HG03565 (cell line): ENCODE measurements around the gene KCNIP4.

ENCODE experiments used
- ATAC-seq: cut with Tn5 transposase; IDR thresholded peaks from one replicate; pipeline ENCODE4 v1.9.1; 2021; ENCODE audit warnings: mild to moderate bottlenecking, moderate library complexity; ENCODE audit not compliant: unreplicated experiment

KCNIP4 gene

DNA sequence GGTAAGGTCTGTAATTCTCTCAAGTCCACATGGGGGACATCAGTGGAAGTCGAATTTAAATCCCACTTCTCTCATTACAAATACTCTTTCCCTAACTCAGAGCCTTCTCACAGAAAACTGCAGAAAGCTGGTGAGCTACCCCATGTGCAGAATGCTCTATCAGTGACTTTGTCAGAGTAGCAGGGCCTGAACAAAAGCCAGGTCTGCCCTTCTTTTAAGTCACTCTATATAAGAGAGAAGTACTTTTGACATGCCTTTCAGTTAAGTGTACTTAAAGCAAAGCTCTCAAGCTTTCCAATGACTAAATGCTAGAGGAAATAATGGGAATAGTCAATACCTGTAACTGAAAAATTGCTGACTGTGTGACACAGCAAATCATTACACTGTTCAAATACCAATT lies 323.1 kb downstream of the KCNIP4 start:
- no peak for ATAC-seq

DNA sequence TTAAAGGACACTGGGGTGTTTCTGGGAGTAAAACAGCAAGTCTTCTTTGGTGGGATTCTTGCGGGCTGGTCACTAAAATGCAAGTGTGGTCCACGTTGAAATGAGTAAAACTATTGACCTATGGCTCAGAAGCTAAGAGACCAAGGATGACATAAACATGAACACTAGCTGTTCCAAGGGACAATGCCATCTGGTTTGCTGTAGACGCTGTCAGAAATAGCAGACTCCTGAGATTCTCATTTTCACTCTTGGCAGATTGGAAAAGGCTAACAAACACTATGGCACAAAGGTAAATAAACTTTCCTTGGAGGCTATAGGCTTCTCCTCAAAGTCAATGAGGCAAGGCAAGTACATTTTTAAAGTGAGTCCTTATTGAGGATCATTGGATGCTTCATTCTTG lies 343.6 kb downstream of the KCNIP4 start:
- no peak for ATAC-seq

DNA sequence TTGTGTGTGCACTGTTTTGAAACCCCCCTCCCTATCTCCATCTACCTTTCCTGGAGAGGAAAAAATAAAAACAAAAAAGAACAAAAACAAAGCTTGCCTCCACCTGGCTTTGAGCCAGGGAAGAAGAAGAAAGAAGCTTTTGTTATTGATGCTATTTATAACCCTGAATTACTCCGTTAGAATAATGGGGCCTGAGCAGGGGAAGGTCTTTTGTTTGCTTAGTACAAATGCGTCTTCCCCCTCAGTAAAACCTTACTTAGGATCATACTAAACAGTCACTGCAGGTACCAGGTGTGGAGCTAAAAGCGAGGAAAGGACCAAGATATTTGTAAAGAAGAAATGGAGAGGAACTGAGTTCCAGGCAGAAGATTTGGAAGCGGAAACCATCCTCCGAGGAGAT lies 352.1 kb downstream of the KCNIP4 start:
- no peak for ATAC-seq

DNA sequence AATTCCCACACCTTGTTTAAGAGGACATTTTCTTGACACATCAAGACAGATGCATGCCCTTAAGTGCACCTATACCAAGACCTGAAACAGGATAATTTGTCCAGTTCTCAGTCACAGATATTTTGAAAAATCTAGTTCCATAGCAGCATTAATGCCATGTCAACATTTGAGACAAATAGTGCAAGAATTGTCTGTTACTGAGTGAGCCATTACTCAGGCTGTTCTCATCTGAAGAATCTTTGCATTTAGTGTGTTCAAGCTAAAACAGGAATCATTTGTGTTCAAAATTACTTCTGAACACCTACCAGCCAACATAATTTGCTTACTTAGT lies 354.9 kb downstream of the KCNIP4 start:
- ATAC-seq = no peak

DNA sequence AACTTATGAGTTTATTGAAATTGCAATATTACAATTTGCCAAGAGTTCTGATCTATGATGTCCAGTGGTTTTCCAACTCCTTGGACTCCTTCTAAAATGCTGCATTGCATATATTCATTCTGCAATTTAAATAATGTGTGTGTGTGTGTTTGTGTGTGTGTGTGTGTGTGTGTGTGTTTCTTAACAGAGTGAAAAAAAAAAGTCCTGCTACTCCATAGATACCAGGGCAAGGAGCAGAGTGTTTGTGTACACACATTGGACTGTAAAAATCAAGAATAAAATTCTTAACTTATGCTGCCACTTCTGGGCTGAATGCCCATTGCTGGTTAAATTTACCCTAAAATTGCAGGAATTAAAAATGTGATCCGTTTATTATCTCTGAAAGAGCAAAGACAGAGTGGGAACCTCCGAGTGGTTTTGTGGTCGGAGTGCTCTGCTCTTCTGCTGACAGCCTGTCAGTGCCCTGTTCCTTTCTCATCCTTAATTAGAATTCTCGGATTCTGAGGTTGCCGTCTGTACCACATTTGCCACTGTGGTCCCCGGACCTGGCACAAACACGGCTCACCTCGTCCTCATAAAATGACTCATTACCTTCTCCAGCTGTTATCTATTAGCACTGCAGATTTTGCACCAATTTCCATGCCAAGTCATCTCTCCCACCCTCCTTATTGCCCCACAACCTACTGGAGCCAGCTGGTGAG lies 355.5 kb downstream of the KCNIP4 start:
- no peak for ATAC-seq

DNA sequence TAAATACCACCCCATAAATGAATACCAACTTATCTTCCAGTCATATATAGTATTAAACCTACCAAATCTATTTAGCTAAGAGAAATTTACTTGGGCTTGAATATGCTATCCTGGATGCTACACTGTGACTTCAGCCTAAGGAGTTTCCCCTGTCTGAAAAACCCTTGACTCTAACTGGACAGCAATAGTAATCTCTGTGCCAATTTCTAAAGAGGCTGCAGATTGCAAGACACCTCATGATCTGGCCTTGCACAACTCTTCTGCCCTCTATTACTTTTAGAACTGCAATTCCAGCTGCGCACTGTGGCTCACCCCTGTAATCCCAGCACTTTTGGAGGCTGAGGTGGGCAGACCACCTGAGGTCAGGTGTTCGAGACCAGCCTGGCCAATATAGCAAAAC lies 371.5 kb downstream of the KCNIP4 start:
- ATAC-seq = no peak

DNA sequence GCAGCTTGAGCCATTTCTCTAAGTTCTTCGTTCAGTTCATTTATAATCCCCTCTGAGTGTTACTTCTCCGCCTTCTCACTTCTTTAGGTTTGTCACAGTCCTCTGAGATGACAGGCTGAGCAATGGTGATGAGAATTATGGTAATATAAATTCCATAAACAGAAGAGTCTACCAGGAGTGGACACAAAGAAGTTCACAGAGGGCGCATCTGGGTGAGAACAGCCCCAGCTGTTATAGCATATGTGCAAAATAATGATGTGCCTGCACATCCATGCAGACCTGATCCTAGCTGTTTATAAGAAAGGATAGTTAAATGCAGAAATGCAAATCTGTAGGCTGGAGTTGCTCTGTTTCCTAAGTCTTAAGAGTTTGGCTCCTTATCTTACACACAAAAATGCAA lies 377.5 kb downstream of the KCNIP4 start:
- ATAC-seq = no peak

DNA sequence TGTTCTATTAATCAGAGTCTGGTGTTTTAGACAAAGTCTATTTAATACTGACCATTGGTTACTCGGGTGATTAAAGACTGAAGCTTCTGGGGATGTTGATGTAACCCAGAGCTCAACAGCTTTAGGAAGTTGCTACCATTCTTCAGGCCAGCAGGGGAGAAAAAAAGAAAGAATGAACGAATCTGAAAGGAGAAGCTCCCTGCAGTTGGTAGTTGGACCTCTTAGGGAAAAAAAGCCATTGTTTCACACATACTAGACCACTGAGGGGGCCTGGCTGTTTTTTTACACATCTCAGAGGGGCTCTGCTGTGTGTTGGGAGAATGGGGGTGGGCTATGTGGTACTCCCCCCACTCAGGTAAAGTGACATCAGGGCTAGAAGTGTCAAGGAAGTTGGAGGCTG lies 378.9 kb downstream of the KCNIP4 start:
- ATAC-seq = no peak

DNA sequence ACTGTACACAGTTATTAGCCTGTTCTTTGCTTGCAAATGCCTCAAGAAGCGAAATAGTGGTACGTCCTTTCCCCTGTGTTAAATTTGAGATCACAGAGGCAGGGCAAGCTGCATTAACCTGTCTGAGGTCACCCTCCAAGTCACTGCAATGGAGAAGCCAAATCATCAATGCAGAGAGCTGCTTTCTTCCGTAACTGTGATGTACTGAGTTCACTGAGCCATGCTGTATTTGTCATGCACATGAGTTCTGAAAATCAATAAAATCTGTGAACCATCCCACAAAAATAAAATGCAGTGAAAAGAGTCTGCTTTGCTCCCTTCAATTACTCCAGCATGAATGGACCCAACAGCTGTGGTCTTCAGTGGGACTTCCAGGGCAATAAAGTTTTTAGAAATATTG lies 393.5 kb downstream of the KCNIP4 start:
- ATAC-seq = no peak

DNA sequence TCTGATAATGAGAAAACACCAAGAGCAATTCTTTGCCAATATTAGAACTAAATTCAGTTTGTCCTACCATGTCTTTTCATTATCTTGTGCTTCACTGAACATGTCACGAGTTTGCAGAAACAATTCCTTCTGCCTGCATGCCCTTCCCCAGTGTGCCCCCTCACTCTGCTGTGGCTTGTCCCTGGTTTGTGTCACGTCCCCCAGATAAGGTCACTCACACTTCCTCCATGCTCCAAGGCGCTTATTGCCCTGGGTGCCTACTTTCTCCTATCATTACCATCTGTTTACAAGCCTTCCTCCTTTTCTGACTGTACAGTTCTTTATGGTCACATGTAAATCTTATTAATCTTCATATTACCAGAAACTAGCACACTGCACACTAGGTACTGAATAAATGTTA lies 394.1 kb downstream of the KCNIP4 start:
- ATAC-seq = no peak

DNA sequence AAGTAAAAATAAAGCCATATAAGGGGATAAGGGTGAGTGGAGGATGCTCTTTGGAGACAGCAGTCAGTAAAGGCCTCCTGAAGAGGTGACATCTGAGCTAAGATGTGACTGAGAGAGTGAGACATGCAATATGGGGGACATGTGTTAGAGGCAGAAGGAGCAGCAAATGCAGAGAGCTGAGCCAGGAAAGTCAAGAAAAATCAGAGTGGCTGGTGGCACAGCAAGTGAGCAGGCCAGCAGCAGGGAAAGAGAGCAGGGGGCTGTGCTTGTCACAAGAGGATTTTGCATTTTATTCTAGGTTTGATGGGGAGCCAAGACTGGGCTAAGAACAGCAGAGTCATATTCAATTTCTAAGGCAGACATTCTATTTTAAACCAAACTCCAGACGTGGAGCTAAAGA lies 394.5 kb downstream of the KCNIP4 start:
- no peak for ATAC-seq

DNA sequence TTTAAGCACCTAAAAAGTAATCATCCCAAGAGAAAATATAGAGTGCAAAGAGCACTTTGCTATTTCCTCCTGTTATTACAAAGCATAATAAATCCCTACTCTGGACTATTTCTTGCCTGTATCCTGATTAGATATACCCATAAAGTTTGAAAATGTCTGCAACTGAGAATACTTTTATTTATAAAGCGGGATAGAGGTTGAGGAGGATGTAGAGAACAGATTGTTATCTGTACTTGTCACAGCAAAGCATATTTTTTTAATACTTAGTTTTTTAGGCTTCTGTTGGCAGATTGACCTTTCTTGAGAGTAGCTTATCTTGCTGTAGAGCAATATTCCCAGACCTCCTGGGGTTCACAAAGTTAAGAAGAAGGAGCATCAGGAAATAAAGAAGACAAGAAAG lies 396.1 kb downstream of the KCNIP4 start:
- no peak for ATAC-seq

DNA sequence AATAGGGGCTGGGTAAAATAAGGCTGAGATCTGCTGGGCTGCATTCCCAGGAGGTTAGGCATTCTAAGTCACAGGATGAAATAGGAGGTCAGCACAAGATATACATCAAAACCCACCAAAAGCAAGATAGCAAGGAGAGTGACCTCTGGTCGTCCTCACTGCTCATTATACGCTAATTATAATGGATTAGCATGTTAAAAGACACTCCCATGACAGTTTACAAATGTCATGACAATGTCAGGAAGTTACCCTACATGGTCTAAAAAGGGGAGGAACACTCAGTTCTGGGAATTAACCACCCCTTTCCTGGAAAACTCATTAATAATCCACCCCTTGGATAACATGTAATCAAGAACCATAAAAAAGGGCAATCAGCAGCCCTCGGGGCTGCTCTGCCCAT lies 403.6 kb downstream of the KCNIP4 start:
- ATAC-seq = no peak

DNA sequence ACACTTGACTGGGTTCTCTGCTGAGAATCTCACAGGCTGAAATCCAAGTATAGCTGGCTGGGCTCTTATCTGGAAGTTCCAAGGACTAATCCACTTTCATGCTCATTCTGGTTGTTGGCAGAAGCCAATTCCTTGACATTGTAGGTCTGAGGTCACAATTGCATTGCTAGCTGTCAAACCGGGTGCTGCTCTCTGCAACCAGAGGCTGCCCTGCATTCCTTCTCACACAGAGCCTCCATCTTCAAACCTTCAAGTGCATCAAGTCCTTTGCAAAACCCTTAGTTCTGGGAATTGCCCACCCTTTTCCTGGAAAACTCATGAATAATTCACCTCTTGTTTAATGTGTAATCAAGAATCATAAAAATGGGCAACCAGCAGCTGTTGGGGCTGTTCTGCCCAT lies 404.2 kb downstream of the KCNIP4 start:
- ATAC-seq = no peak

DNA sequence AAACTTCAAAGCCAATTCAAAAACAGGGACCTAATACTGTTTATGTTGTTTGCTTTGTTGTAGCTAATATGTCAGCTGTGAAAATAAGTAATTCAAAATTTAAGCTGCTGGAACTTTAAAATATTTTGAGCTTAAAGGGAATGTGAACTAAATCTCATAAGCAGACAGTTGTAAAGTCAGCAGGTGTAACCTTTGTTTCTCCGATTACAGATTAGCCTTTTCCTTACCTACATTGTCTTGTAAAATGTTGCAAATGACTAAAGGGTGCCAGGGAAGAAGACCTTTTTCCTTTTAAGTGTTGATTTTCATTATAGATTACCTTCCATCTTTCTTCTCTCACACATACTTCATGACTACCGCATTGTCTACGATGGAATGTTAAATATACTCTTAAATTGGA lies 405.1 kb downstream of the KCNIP4 start:
- ATAC-seq = no peak

DNA sequence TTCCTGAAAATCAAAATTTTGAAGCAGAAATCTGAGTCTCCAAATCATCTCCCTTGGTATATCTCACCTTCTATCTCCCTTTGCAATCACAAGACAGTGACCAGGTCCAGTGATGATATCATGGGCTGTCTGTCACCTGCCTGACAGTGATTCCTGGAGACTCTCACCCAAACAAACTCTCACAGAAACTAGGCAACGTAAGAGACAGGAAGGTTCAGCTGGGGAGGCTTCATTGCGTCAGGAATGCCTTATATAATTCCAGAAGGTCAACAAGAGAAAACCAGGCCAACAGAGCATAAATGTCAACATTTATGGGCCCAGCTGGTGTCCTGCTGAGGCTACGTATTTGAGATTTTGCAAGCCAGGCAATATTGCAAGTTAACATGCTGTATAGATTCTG lies 412.7 kb downstream of the KCNIP4 start:
- ATAC-seq = no peak

DNA sequence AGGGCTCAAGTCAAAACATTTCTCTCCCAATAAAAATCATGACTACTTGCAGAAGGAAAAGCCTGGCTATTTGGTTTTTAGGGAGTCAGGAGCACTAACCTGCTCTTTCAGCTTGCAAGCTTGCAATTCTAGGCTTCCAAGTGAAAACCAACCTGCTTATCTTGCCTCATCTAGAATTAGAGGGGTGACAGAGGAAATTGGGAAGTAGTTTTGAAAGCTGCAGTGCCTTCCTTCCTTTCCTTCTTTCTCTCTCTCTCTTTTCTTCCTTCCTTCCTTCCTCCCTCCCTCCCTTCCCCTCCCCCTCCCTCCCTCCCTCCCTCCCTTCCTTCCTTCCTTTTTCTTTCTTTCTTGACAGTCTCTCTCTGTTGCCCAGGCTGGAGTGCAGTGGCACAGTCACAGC lies 417.5 kb downstream of the KCNIP4 start:
- ATAC-seq = no peak

DNA sequence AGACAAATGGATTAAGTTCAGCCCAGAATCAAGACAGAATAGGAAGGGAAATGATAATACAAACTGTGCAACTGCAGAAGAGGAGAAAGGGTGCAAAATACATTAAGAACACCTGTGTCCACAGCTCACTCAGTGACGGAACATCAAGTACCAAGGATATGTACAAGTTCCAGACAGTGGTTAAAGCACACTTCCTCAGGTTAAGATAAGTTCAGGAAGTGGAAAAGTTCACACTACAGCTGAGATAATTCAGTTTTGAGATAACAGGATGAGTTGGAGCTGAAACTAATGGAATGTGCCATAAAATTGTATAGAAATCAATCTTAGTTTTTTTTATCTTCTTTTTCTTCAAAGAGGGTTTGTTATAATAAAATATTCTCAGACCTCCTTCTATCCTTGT lies 419.4 kb downstream of the KCNIP4 start:
- ATAC-seq = no peak

DNA sequence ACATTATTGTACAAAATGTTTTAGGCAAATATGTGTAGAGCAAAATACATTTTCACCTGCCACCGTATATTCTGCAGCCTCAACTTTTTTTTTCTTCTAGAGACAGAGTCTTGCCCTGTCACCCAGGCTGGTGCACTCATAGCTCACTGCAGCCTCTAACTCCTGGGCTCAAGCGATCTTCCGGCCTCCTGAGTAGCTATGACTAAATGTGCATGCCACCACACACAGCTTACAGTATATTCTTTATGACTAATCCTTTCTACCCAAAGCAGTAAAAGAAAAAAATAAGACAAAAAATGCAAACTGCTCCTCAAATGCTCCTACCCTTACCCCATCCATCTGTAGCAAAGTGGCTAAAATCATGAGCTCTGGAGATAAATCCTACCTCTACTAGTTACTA lies 426.3 kb downstream of the KCNIP4 start:
- ATAC-seq = no peak

DNA sequence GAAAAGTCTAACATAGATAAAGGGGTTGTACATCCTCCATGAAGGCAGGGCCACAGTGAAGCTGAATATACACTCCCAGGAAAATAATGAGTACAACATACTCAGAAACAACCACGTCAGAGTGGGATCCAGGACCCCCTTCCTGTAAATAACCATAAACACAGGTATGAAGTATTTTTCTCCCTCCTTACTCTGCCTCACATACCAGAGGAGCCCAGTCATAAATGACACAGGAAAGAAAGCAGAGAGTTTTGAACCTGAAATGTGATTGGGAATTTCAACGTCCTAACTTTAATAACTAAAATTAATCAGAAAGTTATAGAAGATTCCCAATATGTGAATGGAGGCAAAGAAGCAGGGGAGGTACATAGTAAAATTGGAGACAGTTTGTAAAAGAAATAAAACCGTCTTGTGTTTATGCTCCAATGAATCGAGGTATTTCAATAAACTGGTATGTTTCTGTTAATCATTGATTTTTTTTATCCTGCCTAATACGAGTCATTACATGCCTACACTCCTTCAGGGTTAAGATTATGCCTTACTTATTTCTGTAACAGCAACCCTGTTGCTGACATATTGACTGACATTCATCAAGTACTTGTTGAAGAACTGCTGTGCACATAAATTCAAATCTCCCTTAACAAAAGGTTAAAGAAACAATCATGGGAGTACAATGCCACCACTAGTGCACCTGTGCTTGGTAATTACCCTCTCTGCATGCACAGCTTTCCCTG lies 431.3 kb downstream of the KCNIP4 start:
- ATAC-seq = no peak

DNA sequence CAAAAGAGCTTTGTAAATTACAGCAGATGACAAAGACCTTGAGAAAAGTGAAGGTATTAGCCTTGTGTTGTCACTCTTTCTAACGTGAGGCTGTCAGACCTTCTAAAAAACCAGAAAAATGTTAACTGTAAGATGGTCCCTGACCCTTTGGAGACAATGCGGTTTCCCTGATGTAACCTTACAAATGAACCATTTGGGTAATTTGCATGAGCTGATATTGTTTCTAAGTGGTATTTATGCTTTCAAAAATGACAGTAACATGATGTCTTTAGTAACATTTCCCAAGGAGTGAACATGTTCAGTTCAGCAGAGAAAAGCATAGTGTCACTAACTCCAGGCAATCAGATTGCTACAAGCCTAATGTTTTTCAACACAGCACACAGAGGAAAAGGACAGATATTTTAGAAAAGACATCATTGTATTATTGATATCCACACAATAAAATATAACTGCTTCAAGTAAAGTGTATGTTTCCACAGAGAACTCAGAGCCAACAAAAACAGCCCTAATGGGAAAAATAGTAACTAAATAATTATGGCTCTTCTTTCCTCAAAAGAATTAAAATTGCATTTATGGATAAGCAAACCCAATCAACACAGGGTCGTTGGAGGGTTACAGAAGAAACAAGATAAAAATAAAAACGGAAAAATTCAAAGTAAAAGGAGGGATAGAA lies 434.4 kb downstream of the KCNIP4 start:
- ATAC-seq = no peak

DNA sequence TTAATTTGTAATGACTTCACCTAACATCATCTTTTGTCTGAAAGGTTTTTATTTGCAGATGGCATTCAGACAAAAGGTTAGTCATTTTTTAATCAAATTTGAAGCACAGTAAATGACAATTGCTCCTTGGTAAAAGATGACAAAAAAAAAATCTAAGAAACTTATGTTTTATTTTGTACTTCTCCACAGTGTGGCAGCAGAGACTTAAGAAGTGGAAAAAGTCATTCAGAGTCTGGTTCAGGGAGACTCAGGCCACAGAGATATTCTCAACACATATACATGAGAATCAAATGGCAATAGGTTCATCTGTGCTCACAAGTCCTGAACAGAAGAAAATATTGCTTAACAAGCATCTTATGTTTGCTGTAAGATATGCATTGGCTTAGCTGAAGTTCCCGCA lies 436.2 kb downstream of the KCNIP4 start:
- ATAC-seq = no peak
